ENCODE data around the gene TMEM178A.

The TMEM178A gene

GRCh38 chr2:39684464-39684863 is 18.7 kb downstream of the TMEM178A start:
- Histone ChIP-seq H3K9ac (no peak overlapping the region), H3K4me2 (no peak overlapping the region), H3K4me1 (ENCODE audit: low read depth, poor library complexity, severe bottlenecking) (no peaks in the 10 kb centered on the region), H3K27ac (no peak overlapping the region), H3K36me3 (ENCODE audit: insufficient read depth) (no peaks in the 10 kb centered on the region), H4K20me1 (ENCODE audit: insufficient read depth) (no peaks in the 10 kb centered on the region), H3K4me3 (IDR thresholded peaks at IDR 0.05; ENCODE audit: insufficient read depth, low read depth, low read length) (no peak overlapping the region), H2AFZ (ENCODE audit: low read depth) (no peak overlapping the region), H3K79me2 (ENCODE audit: insufficient read depth, low read depth) (no peaks in the 10 kb centered on the region), H3K27me3 (ENCODE audit: insufficient read depth, low read depth) (no peaks in the 10 kb centered on the region)
- TF ChIP-seq CTCF (conservative IDR thresholded peaks at IDR 0.05; ENCODE audit: low read depth, low read length), result no peak

GRCh38 chr2:39685126-39685525 is 19.4 kb downstream of the TMEM178A start:
- H3K4me1 ChIP-seq (ENCODE audit: low read depth, poor library complexity, severe bottlenecking), result no peaks in the 10 kb centered on the region
- no peak overlapping the region for H3K4me3 ChIP-seq (IDR thresholded peaks at IDR 0.05; ENCODE audit: insufficient read depth, low read depth, low read length)
- no peaks in the 10 kb centered on the region for H3K79me2 ChIP-seq (ENCODE audit: insufficient read depth, low read depth)
- H3K36me3 ChIP-seq (ENCODE audit: insufficient read depth), result no peaks in the 10 kb centered on the region
- H4K20me1 ChIP-seq (ENCODE audit: insufficient read depth), result no peaks in the 10 kb centered on the region
- no peaks in the 10 kb centered on the region for H3K27me3 ChIP-seq (ENCODE audit: insufficient read depth, low read depth)
- H3K4me2 ChIP-seq, result no peak overlapping the region
- H3K9ac ChIP-seq, result no peak overlapping the region
- no peak overlapping the region for H2AFZ ChIP-seq (ENCODE audit: low read depth)
- H3K27ac ChIP-seq, result no peak overlapping the region
- no peak for TF ChIP-seq CTCF (conservative IDR thresholded peaks at IDR 0.05; ENCODE audit: low read depth, low read length)

- Histone ChIP-seq H2AFZ (ENCODE audit: low read depth) (no peak overlapping the region), H3K9ac (no peak overlapping the region), H3K27me3 (ENCODE audit: insufficient read depth, low read depth) (no peaks in the 10 kb centered on the region), H3K36me3 (ENCODE audit: insufficient read depth) (no peaks in the 10 kb centered on the region), H3K4me1 (ENCODE audit: low read depth, poor library complexity, severe bottlenecking) (no peaks in the 10 kb centered on the region), H3K79me2 (ENCODE audit: insufficient read depth, low read depth) (no peaks in the 10 kb centered on the region), H3K4me3 (IDR thresholded peaks at IDR 0.05; ENCODE audit: insufficient read depth, low read depth, low read length) (no peak overlapping the region), H3K4me2 (no peak overlapping the region), H3K27ac (no peak overlapping the region), H4K20me1 (ENCODE audit: insufficient read depth) (no peaks in the 10 kb centered on the region)
- TF ChIP-seq CTCF (conservative IDR thresholded peaks at IDR 0.05; ENCODE audit: low read depth, low read length), result no peak
Observed at GRCh38 chr2:39686456-39686855, 20.7 kb downstream of the TMEM178A start.

GRCh38 chr2:39688181-39688580 is 22.5 kb downstream of the TMEM178A start:
- Histone ChIP-seq H3K36me3 (ENCODE audit: insufficient read depth) (no peaks in the 10 kb centered on the region), H3K4me3 (IDR thresholded peaks at IDR 0.05; ENCODE audit: insufficient read depth, low read depth, low read length) (no peak overlapping the region), H3K4me2 (no peak overlapping the region), H3K79me2 (ENCODE audit: insufficient read depth, low read depth) (no peaks in the 10 kb centered on the region), H3K4me1 (ENCODE audit: low read depth, poor library complexity, severe bottlenecking) (no peaks in the 10 kb centered on the region), H3K9ac (no peak overlapping the region), H2AFZ (ENCODE audit: low read depth) (no peak overlapping the region), H3K27ac (no peak overlapping the region), H3K27me3 (ENCODE audit: insufficient read depth, low read depth) (no peaks in the 10 kb centered on the region), H4K20me1 (ENCODE audit: insufficient read depth) (no peaks in the 10 kb centered on the region)
- no peak for TF ChIP-seq CTCF (conservative IDR thresholded peaks at IDR 0.05; ENCODE audit: low read depth, low read length)
